Right lobe of liver (tissue), 4 donors: Measurements from ENCODE around the gene ERFL.

Experiments used
- POLR2A ChIP-seq: fragments of 450-650 bp; IDR thresholded peaks from one replicate; pipeline ENCODE4 v1.6.1; 2017; ENCODE audit warnings: antibody characterized with exemption, mild to moderate bottlenecking
- TF ChIP-seq, protein P1 (sequence below), 4 donors: fragments of 200-600 bp in 3 of 4; fragments of 450-650 bp in 1 of 4; IDR thresholded peaks; one replicate each; pipeline versions ENCODE4 v1.5.1 to v1.8.0; 2016 to 2022; ENCODE audit warnings: antibody characterized with exemption in 4 of 4, mild to moderate bottlenecking in 2 of 4
- donor health status: DM: no; HTN: no; CAD: no.
- donor health status: DM: no; HTN: no; CAD: no.
- donor health status: DM: no; HTN: yes; CAD: no.

GRCh38 chr19:41940731-41941409, 12.6 kb upstream of the ERFL start:
- TF ChIP-seq, protein P1, sequence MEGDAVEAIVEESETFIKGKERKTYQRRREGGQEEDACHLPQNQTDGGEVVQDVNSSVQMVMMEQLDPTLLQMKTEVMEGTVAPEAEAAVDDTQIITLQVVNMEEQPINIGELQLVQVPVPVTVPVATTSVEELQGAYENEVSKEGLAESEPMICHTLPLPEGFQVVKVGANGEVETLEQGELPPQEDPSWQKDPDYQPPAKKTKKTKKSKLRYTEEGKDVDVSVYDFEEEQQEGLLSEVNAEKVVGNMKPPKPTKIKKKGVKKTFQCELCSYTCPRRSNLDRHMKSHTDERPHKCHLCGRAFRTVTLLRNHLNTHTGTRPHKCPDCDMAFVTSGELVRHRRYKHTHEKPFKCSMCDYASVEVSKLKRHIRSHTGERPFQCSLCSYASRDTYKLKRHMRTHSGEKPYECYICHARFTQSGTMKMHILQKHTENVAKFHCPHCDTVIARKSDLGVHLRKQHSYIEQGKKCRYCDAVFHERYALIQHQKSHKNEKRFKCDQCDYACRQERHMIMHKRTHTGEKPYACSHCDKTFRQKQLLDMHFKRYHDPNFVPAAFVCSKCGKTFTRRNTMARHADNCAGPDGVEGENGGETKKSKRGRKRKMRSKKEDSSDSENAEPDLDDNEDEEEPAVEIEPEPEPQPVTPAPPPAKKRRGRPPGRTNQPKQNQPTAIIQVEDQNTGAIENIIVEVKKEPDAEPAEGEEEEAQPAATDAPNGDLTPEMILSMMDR (IDR thresholded peaks at IDR 0.05) = no peak
- TF ChIP-seq POLR2A = no peak
